ENCODE data around the gene SPA17.

Gene SPA17

DNA sequence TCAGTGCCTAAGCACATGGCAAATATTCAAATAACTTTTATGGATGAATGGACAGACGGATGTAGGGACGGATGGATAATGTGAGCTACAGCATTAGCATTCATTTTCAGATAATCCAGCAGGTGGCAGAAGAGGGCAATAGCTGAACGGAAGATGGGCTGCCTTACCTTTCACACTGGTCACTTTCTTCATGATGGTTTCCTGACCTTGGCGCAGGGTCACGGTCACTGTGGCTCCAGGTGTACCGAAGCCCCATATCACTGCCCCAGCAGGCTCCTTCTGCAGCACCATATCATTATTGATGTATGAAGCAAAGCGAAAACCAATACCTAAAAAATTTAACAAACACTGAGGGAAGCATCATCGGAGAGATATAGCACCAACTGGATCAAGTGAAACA is 4.5 kb upstream of the SPA17 start:
- Histone ChIP-seq H3K4me3 (ENCODE audit: severe bottlenecking) (no peak overlapping the region), H3K27me3 (ENCODE audit: insufficient read depth, poor library complexity, severe bottlenecking) (no peaks in the 10 kb centered on the region), H3K9me3 (ENCODE audit: severe bottlenecking) (no peaks in the 10 kb centered on the region), H3K36me3 (ENCODE audit: low read depth) (no peaks in the 10 kb centered on the region), H3K4me1 (ENCODE audit: insufficient read depth, poor library complexity, severe bottlenecking) (no peaks in the 10 kb centered on the region), H3K27ac (ENCODE audit: poor library complexity, severe bottlenecking) (no peak overlapping the region)
- TF ChIP-seq, protein P1, sequence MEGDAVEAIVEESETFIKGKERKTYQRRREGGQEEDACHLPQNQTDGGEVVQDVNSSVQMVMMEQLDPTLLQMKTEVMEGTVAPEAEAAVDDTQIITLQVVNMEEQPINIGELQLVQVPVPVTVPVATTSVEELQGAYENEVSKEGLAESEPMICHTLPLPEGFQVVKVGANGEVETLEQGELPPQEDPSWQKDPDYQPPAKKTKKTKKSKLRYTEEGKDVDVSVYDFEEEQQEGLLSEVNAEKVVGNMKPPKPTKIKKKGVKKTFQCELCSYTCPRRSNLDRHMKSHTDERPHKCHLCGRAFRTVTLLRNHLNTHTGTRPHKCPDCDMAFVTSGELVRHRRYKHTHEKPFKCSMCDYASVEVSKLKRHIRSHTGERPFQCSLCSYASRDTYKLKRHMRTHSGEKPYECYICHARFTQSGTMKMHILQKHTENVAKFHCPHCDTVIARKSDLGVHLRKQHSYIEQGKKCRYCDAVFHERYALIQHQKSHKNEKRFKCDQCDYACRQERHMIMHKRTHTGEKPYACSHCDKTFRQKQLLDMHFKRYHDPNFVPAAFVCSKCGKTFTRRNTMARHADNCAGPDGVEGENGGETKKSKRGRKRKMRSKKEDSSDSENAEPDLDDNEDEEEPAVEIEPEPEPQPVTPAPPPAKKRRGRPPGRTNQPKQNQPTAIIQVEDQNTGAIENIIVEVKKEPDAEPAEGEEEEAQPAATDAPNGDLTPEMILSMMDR (IDR thresholded peaks at IDR 0.05; ENCODE audit: poor library complexity, severe bottlenecking): peak; percentile 92
- DNase-seq (ENCODE audit: low spot score): no peak
- ATAC-seq (ENCODE audit: low read depth): 0 out of 3 replicates have a peak, but pooled peaks have one; percentile 42

DNA sequence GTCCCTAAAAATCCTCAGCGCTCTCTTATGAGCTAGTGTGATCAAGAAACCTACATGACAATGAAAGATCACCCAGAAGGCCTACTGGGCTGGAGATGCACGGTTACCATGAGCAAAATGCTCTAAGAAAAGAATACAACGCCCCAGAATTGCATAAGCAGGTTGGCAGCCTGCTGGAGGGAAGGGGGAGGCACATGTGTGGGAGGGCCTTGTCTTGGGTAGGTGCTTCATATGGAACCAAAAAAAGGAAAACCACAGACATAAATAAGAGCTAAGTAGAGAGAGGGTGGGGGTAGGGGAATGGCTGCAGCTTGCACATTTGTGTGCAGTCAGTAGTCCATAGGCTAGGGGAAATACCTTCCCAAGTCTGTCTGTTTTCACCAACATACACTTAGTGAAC is 3.0 kb upstream of the SPA17 start:
- H3K27me3 ChIP-seq (ENCODE audit: insufficient read depth, poor library complexity, severe bottlenecking): no peaks in the 10 kb centered on the region
- DNase-seq (ENCODE audit: low spot score) (no peak), ATAC-seq (ENCODE audit: low read depth) (no peak)
- no peak overlapping the region for H3K4me3 ChIP-seq (ENCODE audit: severe bottlenecking)
- H3K27ac ChIP-seq (ENCODE audit: poor library complexity, severe bottlenecking): no peak overlapping the region
- no peaks in the 10 kb centered on the region for H3K9me3 ChIP-seq (ENCODE audit: severe bottlenecking)
- H3K36me3 ChIP-seq (ENCODE audit: low read depth): no peaks in the 10 kb centered on the region
- H3K4me1 ChIP-seq (ENCODE audit: insufficient read depth, poor library complexity, severe bottlenecking): peaks cover 6% of the 10 kb centered on the region
- TF ChIP-seq, protein P1 (IDR thresholded peaks at IDR 0.05; ENCODE audit: poor library complexity, severe bottlenecking): no peak

DNA sequence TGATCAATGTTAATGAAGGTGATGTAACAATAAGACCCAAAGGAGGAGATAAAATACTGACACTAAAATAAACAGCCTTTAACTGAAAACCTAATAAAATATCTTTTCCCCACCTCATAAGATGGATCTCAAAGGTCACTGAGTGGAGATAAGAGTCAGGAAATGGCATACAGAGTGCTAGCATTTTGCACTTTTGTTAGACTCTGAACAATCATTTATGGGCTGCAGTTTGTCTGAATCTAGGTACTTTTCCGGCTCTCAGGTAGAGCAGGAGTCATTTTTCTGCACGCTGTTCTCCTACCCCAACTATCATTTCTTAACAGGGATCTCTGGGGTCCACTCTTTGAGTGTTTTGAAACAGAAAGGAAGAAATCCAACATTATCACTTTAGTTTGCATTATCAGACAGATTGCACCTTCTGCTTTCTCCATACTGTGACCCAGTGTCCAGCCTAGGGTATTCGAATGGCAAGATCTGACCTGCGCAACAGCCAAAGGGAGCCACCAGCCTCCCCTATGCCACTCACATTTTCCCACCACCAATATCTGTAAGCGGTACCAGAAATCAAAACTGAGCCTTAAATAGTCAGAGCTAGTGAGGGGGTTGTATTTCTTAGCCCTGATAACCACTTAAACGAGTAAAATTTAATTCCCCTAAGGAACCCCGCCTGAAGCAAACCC is 1.0 kb upstream of the SPA17 start:
- Histone ChIP-seq H3K27me3 (ENCODE audit: insufficient read depth, poor library complexity, severe bottlenecking) (no peaks in the 10 kb centered on the region), H3K36me3 (ENCODE audit: low read depth) (no peaks in the 10 kb centered on the region), H3K9me3 (ENCODE audit: severe bottlenecking) (no peaks in the 10 kb centered on the region), H3K4me1 (ENCODE audit: insufficient read depth, poor library complexity, severe bottlenecking) (peaks cover 12% of the 10 kb centered on the region), H3K27ac (ENCODE audit: poor library complexity, severe bottlenecking) (no peak overlapping the region), H3K4me3 (ENCODE audit: severe bottlenecking) (peak overlapping the region; percentile 43)
- ATAC-seq (ENCODE audit: low read depth) (no peak), DNase-seq (ENCODE audit: low spot score) (no peak)
- TF ChIP-seq, protein P1 (IDR thresholded peaks at IDR 0.05; ENCODE audit: poor library complexity, severe bottlenecking): no peak

DNA sequence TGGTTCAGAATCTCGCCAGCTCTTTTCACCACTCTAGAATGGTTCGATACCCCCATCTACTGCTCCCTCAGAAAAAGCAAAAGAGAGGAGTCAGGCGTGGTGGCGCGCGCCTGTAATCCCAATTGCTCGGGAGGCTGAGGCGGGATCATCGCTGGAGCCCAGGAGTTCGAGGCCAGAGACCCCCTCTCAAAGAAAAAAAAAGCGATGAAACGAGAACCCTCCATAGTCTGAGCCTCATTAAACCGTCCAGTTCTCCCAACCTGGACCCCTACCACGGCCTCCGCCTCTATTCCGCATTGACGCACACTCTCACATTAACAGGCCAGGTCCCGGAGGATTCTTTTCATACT is 439 bp downstream of the SPA17 start:
- Histone ChIP-seq H3K27ac (ENCODE audit: poor library complexity, severe bottlenecking) (peak overlapping the region; percentile 27), H3K4me1 (ENCODE audit: insufficient read depth, poor library complexity, severe bottlenecking) (peaks cover 12% of the 10 kb centered on the region), H3K27me3 (ENCODE audit: insufficient read depth, poor library complexity, severe bottlenecking) (no peaks in the 10 kb centered on the region), H3K4me3 (ENCODE audit: severe bottlenecking) (peak overlapping the region; percentile 43), H3K36me3 (ENCODE audit: low read depth) (no peaks in the 10 kb centered on the region), H3K9me3 (ENCODE audit: severe bottlenecking) (no peaks in the 10 kb centered on the region)
- ATAC-seq (ENCODE audit: low read depth) (no peak), DNase-seq (ENCODE audit: low spot score) (no peak)
- TF ChIP-seq, protein P1 (IDR thresholded peaks at IDR 0.05; ENCODE audit: poor library complexity, severe bottlenecking): no peak

DNA sequence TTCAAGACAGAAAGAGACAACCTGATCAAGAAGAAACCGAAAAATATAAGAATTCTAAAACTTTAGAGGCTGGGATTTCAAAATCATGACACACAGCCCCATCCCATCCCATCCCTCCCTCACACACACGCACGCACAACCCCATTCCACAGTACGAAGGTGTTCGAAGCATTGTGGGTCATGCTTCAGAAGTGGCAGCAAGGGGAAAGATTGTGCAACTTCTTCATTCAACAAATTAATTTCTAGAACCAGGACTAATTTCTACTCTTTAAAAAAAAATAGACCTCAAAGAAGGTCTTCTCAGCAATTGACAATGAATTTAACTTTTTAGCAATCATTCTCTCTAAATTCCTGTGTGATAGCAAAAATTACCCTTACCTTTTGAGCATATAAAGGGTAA is 867 bp downstream of the SPA17 start:
- Histone ChIP-seq H3K4me3 (ENCODE audit: severe bottlenecking) (peak overlapping the region; percentile 43), H3K27ac (ENCODE audit: poor library complexity, severe bottlenecking) (peak overlapping the region; percentile 27), H3K36me3 (ENCODE audit: low read depth) (no peaks in the 10 kb centered on the region), H3K4me1 (ENCODE audit: insufficient read depth, poor library complexity, severe bottlenecking) (peaks cover 12% of the 10 kb centered on the region), H3K27me3 (ENCODE audit: insufficient read depth, poor library complexity, severe bottlenecking) (no peaks in the 10 kb centered on the region), H3K9me3 (ENCODE audit: severe bottlenecking) (no peaks in the 10 kb centered on the region)
- no peak for ATAC-seq (ENCODE audit: low read depth)
- TF ChIP-seq, protein P1 (IDR thresholded peaks at IDR 0.05; ENCODE audit: poor library complexity, severe bottlenecking): no peak
- no peak for DNase-seq (ENCODE audit: low spot score)

All from RWPE2 (cell line).